K562 (cell line): ENCODE results near the gene ETV4.

ENCODE experiments used
- FOSL1 ChIP-seq: fragments of 200-800 bp; sonication (Bioruptor generic); conservative IDR thresholded peaks from 2 replicates; pipeline ENCODE4 v1.6.1; 2016; ENCODE audit warnings: missing genetic modification characterization, missing compliant biosample characterization
- GABPA ChIP-seq: fragments of 200-800 bp; sonication (Bioruptor generic); conservative IDR thresholded peaks from 2 replicates; pipeline ENCODE4 v1.6.1; 2016; ENCODE audit warnings: low read depth, missing genetic modification characterization, missing compliant biosample characterization
- HDAC3 ChIP-seq: fragments of 450-650 bp; IDR thresholded peaks from 2 replicates; pipeline ENCODE4 v1.6.1; 2018; ENCODE audit warnings: borderline replicate concordance, mild to moderate bottlenecking, moderate library complexity; ENCODE audit not compliant: partially characterized antibody
- HNRNPH1 ChIP-seq: fragments of 200-400 bp; formaldehyde crosslinking; optimal IDR thresholded peaks from 2 replicates; pipeline ENCODE3; 2017; ENCODE audit warnings: low read depth, mild to moderate bottlenecking, low read length, moderate library complexity
- POLR2A ChIP-seq: fragments of 450-650 bp; conservative IDR thresholded peaks from 2 replicates; pipeline ENCODE4 v1.6.1; 2016
- ZFP30 ChIP-seq: fragments of 250-450 bp; sonication (Bioruptor Pico); IDR thresholded peaks from 2 replicates; pipeline ENCODE4 v1.8.0; 2022; ENCODE audit warnings: moderate library complexity, mild to moderate bottlenecking, inconsistent platforms, borderline replicate concordance
- ZNF584 ChIP-seq: fragments of 200-800 bp; sonication (Bioruptor generic); IDR thresholded peaks from 2 replicates; pipeline ENCODE4 v1.6.1; 2016; ENCODE audit warnings: low read depth, mild to moderate bottlenecking, missing genetic modification characterization, missing compliant biosample characterization
- TF ChIP-seq, protein P1 (sequence below), 2 experiments: fragments of 450-650 bp; formaldehyde crosslinking in 1 of 2; IDR thresholded peaks; 2 replicates each; pipeline versions ENCODE4 v1.4.0 to v1.6.1; 2014 to 2020; ENCODE audit warnings: mild to moderate bottlenecking in 2 of 2, borderline replicate concordance in 1 of 2, low read depth in 1 of 2
- TF ChIP-seq, protein P2 (sequence below), 3 experiments: IDR thresholded peaks in 2 of 3; conservative IDR thresholded peaks in 1 of 3; 2 replicates each; pipeline ENCODE4 v1.5.1; 2011 to 2012; ENCODE audit warnings: low read length in 3 of 3, mild to moderate bottlenecking in 3 of 3, control low read depth in 2 of 3, improper control_type of control experiment in 1 of 3, inconsistent platforms in 1 of 3, low read depth in 1 of 3, mixed read lengths in 1 of 3, moderate library complexity in 1 of 3; ENCODE audit not compliant: insufficient read depth in 2 of 3
- TF ChIP-seq, protein P3 (sequence below): fragments of 250-450 bp; sonication (Bioruptor Pico); IDR thresholded peaks from 2 replicates; pipeline ENCODE4 v1.9.0; 2021; ENCODE audit warnings: mild to moderate bottlenecking, inconsistent platforms
- TF ChIP-seq, protein P4 (sequence below): fragments of 450-650 bp; IDR thresholded peaks from 2 replicates; pipeline ENCODE4 v1.6.1; 2016; ENCODE audit warnings: antibody characterized with exemption

DNA sequence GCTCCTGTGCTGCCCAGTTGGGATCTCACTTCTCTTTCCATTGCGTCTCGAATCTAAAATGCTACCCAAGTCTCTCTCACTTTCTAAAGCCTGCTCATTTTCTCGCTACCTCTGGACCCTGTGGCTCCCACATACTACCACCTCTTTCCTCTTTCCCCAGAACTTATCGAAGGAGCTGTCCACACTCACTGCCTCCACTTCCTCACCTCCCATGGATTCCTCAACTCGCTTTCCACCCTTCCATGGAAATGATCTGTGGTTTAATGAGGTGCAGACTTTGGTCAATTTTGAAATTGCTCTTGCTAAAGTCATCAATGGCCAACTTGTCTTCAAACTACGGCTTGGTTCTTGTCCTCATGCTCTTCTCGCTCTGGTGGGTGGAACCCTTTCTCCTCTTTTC is 37.2 kb upstream of the ETV4 start:
- TF ChIP-seq, protein P1, sequence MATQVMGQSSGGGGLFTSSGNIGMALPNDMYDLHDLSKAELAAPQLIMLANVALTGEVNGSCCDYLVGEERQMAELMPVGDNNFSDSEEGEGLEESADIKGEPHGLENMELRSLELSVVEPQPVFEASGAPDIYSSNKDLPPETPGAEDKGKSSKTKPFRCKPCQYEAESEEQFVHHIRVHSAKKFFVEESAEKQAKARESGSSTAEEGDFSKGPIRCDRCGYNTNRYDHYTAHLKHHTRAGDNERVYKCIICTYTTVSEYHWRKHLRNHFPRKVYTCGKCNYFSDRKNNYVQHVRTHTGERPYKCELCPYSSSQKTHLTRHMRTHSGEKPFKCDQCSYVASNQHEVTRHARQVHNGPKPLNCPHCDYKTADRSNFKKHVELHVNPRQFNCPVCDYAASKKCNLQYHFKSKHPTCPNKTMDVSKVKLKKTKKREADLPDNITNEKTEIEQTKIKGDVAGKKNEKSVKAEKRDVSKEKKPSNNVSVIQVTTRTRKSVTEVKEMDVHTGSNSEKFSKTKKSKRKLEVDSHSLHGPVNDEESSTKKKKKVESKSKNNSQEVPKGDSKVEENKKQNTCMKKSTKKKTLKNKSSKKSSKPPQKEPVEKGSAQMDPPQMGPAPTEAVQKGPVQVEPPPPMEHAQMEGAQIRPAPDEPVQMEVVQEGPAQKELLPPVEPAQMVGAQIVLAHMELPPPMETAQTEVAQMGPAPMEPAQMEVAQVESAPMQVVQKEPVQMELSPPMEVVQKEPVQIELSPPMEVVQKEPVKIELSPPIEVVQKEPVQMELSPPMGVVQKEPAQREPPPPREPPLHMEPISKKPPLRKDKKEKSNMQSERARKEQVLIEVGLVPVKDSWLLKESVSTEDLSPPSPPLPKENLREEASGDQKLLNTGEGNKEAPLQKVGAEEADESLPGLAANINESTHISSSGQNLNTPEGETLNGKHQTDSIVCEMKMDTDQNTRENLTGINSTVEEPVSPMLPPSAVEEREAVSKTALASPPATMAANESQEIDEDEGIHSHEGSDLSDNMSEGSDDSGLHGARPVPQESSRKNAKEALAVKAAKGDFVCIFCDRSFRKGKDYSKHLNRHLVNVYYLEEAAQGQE (IDR thresholded peaks at IDR 0.05; ENCODE audit: borderline replicate concordance): no peak
- TF ChIP-seq, protein P1 (CRISPR knock-in tag; IDR thresholded peaks at IDR 0.05; ENCODE audit: low read depth): no peak
- no peak for TF ChIP-seq FOSL1 (tag)
- TF ChIP-seq, protein P2, sequence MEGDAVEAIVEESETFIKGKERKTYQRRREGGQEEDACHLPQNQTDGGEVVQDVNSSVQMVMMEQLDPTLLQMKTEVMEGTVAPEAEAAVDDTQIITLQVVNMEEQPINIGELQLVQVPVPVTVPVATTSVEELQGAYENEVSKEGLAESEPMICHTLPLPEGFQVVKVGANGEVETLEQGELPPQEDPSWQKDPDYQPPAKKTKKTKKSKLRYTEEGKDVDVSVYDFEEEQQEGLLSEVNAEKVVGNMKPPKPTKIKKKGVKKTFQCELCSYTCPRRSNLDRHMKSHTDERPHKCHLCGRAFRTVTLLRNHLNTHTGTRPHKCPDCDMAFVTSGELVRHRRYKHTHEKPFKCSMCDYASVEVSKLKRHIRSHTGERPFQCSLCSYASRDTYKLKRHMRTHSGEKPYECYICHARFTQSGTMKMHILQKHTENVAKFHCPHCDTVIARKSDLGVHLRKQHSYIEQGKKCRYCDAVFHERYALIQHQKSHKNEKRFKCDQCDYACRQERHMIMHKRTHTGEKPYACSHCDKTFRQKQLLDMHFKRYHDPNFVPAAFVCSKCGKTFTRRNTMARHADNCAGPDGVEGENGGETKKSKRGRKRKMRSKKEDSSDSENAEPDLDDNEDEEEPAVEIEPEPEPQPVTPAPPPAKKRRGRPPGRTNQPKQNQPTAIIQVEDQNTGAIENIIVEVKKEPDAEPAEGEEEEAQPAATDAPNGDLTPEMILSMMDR (IDR thresholded peaks at IDR 0.05 in 2 of 3, conservative IDR thresholded peaks at IDR 0.05 in 1 of 3; ENCODE audit: insufficient read depth in 2 of 3, low read depth in 1 of 3, low read length in 3 of 3): no peak
- no peak for TF ChIP-seq POLR2A
- TF ChIP-seq GABPA (tag): no peak
- no peak for TF ChIP-seq ZNF584 (CRISPR knock-in tag)
- TF ChIP-seq, protein P3, sequence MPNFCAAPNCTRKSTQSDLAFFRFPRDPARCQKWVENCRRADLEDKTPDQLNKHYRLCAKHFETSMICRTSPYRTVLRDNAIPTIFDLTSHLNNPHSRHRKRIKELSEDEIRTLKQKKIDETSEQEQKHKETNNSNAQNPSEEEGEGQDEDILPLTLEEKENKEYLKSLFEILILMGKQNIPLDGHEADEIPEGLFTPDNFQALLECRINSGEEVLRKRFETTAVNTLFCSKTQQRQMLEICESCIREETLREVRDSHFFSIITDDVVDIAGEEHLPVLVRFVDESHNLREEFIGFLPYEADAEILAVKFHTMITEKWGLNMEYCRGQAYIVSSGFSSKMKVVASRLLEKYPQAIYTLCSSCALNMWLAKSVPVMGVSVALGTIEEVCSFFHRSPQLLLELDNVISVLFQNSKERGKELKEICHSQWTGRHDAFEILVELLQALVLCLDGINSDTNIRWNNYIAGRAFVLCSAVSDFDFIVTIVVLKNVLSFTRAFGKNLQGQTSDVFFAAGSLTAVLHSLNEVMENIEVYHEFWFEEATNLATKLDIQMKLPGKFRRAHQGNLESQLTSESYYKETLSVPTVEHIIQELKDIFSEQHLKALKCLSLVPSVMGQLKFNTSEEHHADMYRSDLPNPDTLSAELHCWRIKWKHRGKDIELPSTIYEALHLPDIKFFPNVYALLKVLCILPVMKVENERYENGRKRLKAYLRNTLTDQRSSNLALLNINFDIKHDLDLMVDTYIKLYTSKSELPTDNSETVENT (CRISPR knock-in tag): no peak
- TF ChIP-seq, protein P4, sequence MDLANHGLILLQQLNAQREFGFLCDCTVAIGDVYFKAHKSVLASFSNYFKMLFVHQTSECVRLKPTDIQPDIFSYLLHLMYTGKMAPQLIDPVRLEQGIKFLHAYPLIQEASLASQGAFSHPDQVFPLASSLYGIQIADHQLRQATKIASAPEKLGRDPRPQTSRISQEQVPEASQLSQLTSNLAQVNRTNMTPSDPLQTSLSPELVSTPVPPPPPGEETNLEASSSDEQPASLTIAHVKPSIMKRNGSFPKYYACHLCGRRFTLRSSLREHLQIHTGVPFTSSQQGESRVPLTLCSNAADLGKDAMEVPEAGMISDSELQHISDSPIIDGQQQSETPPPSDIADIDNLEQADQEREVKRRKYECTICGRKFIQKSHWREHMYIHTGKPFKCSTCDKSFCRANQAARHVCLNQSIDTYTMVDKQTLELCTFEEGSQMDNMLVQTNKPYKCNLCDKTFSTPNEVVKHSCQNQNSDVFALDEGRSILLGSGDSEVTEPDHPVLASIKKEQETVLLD: no peak
- no peak for TF ChIP-seq HNRNPH1
- no peak for TF ChIP-seq ZFP30 (CRISPR knock-in tag)
- TF ChIP-seq HDAC3: no peak
